Heart left ventricle (tissue), 13 donors: ENCODE measurements around the gene UBB.

Experiments
- CTCF ChIP-seq, 12 donors: fragments of 200-600 bp; sonication (generic) in 4 of 12; IDR thresholded peaks; one replicate each; pipeline versions ENCODE4 v1.5.0 to v1.8.0; 2018 to 2022; ENCODE audit warnings: antibody characterized with exemption in 12 of 12, mild to moderate bottlenecking in 5 of 12
- POLR2A ChIP-seq, 2 donors: fragments of 450-650 bp; IDR thresholded peaks; one replicate each; pipeline ENCODE4 v1.6.1; 2017; ENCODE audit warnings: antibody characterized with exemption in 2 of 2, mild to moderate bottlenecking in 2 of 2, moderate library complexity in 2 of 2
- donor health status: ischemic (EF 13 %, LVEDD 7.1; RV severe dilation, severe dysfunction).
- donor health status: DM: no; HTN: yes; CAD: no.
- donor health status: DM: no; HTN: no; CAD: no.
- donor health status: ischemic (EF 25% LVEDD 6.9; RV normal size, moderate dysfunction).
- donor health status: ischemic (EF 25% LVEDD 5.7; RV mildly dilated, moderate dysfunction).
- donor health status: ischemic (EF 35%, LVEDD 5.7; RV mildly dilated, moderate dysfunction).
- donor health status: nonischemic (EF 11% LVEDD 7.7; RV severe dilation, severe dysfunction).
- donor health status: DM: yes; HTN: yes; CAD: no.
- donor health status: PGD.
- donor health status: ischemic (EF 29% LVEDD 5.4; RV normal size, mild dysfunction).
- donor health status: nonischemic (EF 23%, LVEDD 6.1; RV moderate dilation, normal function).

GRCh38 chr17:16428098-16428882 is 47.4 kb downstream of the UBB start:
- TF ChIP-seq CTCF (IDR thresholded peaks at IDR 0.05): peak; percentile 36 to 66 (median 49)
- TF ChIP-seq POLR2A (IDR thresholded peaks at IDR 0.05): no peak
